Breast epithelium (tissue), 4 donors: ENCODE data around the gene NNAT. TPM values are rescaled to one million over a fixed set of nuclear protein-coding genes. Genes with fewer than 3 reads are reported as not detected.
"Not testable (repeated sequence)": the region's sequence is repeated elsewhere in the genome, so short reads cannot be mapped to it uniquely, and the experiment has no call there.

Experiments
- DNase-seq, 2 donors: peaks; one replicate each; pipeline ENCODE4 v3.0.0-alpha.2; 2019; ENCODE audit warnings: low spot score in 2 of 2
- H3K27ac ChIP-seq, 2 donors: fragments of 200-600 bp; sonication (generic) in 1 of 2; one replicate each; pipeline ENCODE4 v1.5.1; 2016 to 2019; ENCODE audit warnings: mild to moderate bottlenecking in 1 of 2
- H3K27me3 ChIP-seq, 2 donors: fragments of 200-600 bp; sonication (generic) in 1 of 2; one replicate each; pipeline versions ENCODE4 v1.5.1 to v1.6.0; 2017 to 2019; ENCODE audit warnings: control low read depth in 1 of 2, mild to moderate bottlenecking in 1 of 2
- H3K36me3 ChIP-seq: fragments of 200-600 bp; one replicate; pipeline ENCODE4 v1.5.1; 2019
- H3K4me1 ChIP-seq, 2 donors: fragments of 200-600 bp; sonication (generic); one replicate each; pipeline ENCODE4 v1.5.1; 2016 to 2019; ENCODE audit warnings: control low read depth in 1 of 2
- H3K4me3 ChIP-seq, 3 donors: fragments of 200-600 bp; sonication (generic); 1 replicate in 2 of 3; 2 replicates in 1 of 3; pipeline ENCODE4 v1.5.1; 2016 to 2019; ENCODE audit warnings: mild to moderate bottlenecking in 3 of 3, moderate library complexity in 2 of 3
- H3K9me3 ChIP-seq, 2 donors: fragments of 200-600 bp; sonication (generic) in 1 of 2; one replicate each; pipeline ENCODE4 v1.5.1; 2016 to 2019; ENCODE audit warnings: control low read depth in 1 of 2
- CTCF ChIP-seq, 3 donors: fragments of 450-650 bp; IDR thresholded peaks; one replicate each; pipeline ENCODE4 v1.5.1; 2016 to 2017; ENCODE audit warnings: antibody characterized with exemption in 3 of 3, mild to moderate bottlenecking in 3 of 3, moderate library complexity in 3 of 3
- POLR2A ChIP-seq: fragments of 450-650 bp; IDR thresholded peaks from one replicate; pipeline ENCODE4 v1.6.1; 2016; ENCODE audit warnings: antibody characterized with exemption, mild to moderate bottlenecking, moderate library complexity
- POLR2AphosphoS5 ChIP-seq, 3 donors: sonication (generic); formaldehyde crosslinking; IDR thresholded peaks; one replicate each; pipeline ENCODE4 v1.6.1; 2017; ENCODE audit warnings: antibody characterized with exemption in 3 of 3
- intact Hi-C: fragments of 100-400 bp; cut with DNase I; formaldehyde crosslinking; loops from one replicate; pipeline ENCODE4 v1.15.1; 2023; ENCODE audit warnings: low total_unique reads
- total RNA-seq, 3 donors: library from RNA; depleted of rRNA; stranded (reverse); fragments of >200 nt; gene quantifications; one replicate each; pipeline ENCODE4 v1.1.0, GENCODE V29; 2016

Gene NNAT
- total RNA-seq, 3 donors from 2014 or later: 3.9 to 82.1 (median 9.7) TPM

GRCh38 chr20:37540001-37540400, 19.0 kb downstream of the NNAT start:
- TF ChIP-seq POLR2A (no peak), CTCF (IDR thresholded peaks at IDR 0.05) (no peak), POLR2AphosphoS5 (IDR thresholded peaks at IDR 0.05) (no peak)
- Histone ChIP-seq H3K4me3 (no peak overlapping the region), H3K9me3 (no peaks in the 10 kb centered on the region), H3K27ac (no peak overlapping the region), H3K4me1 (no peaks in the 10 kb centered on the region), H3K36me3 (no peaks in the 10 kb centered on the region), H3K27me3 (no peaks in the 10 kb centered on the region)
- intact Hi-C loops: no loop called here
- DNase-seq: no peak

GRCh38 chr20:37540838-37541237, 19.8 kb downstream of the NNAT start:
- H3K27ac ChIP-seq, H3K4me3 ChIP-seq, H3K4me1 ChIP-seq, H3K36me3 ChIP-seq, H3K9me3 ChIP-seq, DNase-seq, H3K27me3 ChIP-seq, intact Hi-C loops: not testable (repeated sequence)

GRCh38 chr20:37541326-37541725, 20.3 kb downstream of the NNAT start:
- Histone ChIP-seq H3K27me3 (no peaks in the 10 kb centered on the region), H3K4me3 (no peak overlapping the region), H3K4me1 (no peaks in the 10 kb centered on the region), H3K27ac (no peak overlapping the region), H3K9me3 (no peaks in the 10 kb centered on the region), H3K36me3 (no peaks in the 10 kb centered on the region)
- intact Hi-C loops: no loop called here
- TF ChIP-seq CTCF (IDR thresholded peaks at IDR 0.05): no peak
- TF ChIP-seq POLR2A: no peak
- TF ChIP-seq POLR2AphosphoS5 (IDR thresholded peaks at IDR 0.05): no peak
- DNase-seq: no peak

- Histone ChIP-seq H3K4me3 (no peak overlapping the region), H3K27ac (no peak overlapping the region), H3K27me3 (no peaks in the 10 kb centered on the region), H3K36me3 (no peaks in the 10 kb centered on the region), H3K4me1 (no peaks in the 10 kb centered on the region), H3K9me3 (no peaks in the 10 kb centered on the region)
- TF ChIP-seq POLR2A: no peak
- no peak for TF ChIP-seq POLR2AphosphoS5 (IDR thresholded peaks at IDR 0.05)
- no peak for TF ChIP-seq CTCF (IDR thresholded peaks at IDR 0.05)
- DNase-seq: no peak
- intact Hi-C loops: no loop called here
Observed at GRCh38 chr20:37542281-37542680, 21.2 kb downstream of the NNAT start.

GRCh38 chr20:37543828-37544227, 22.8 kb downstream of the NNAT start:
- DNase-seq: no peak
- Histone ChIP-seq H3K4me3 (no peak overlapping the region), H3K9me3 (no peaks in the 10 kb centered on the region), H3K36me3 (no peaks in the 10 kb centered on the region), H3K4me1 (no peaks in the 10 kb centered on the region), H3K27me3 (no peaks in the 10 kb centered on the region), H3K27ac (no peak overlapping the region)
- intact Hi-C loops: no loop called here
- TF ChIP-seq CTCF (IDR thresholded peaks at IDR 0.05) (no peak), POLR2AphosphoS5 (IDR thresholded peaks at IDR 0.05) (no peak), POLR2A (no peak)

GRCh38 chr20:37544386-37544785, 23.3 kb downstream of the NNAT start:
- H3K4me1 ChIP-seq: no peaks in the 10 kb centered on the region
- no peaks in the 10 kb centered on the region for H3K36me3 ChIP-seq
- H3K27me3 ChIP-seq: no peaks in the 10 kb centered on the region
- no peaks in the 10 kb centered on the region for H3K9me3 ChIP-seq
- no peak overlapping the region for H3K4me3 ChIP-seq
- H3K27ac ChIP-seq: no peak overlapping the region
- intact Hi-C loops: no loop called here
- TF ChIP-seq CTCF (IDR thresholded peaks at IDR 0.05) (no peak), POLR2A (no peak), POLR2AphosphoS5 (IDR thresholded peaks at IDR 0.05) (no peak)
- DNase-seq: no peak
